Stimulated activated CD4-positive, alpha-beta T cell treated with anti-CD3 and anti-CD28 coated beads, TNF-alpha, amount 100 ng/mL, for 4 hours (primary cell): ENCODE measurements around the gene TCF7.
A peak's percentile ranks its signal among the peaks of the same experiment; 100 is the strongest.
"Not testable (repeated sequence)": the region's sequence is repeated elsewhere in the genome, so short reads cannot be mapped to it uniquely, and the experiment has no call there.

ENCODE experiments used
- DNase-seq, 3 experiments: peaks; one replicate each; pipeline ENCODE4 v3.0.0-alpha.2; 2020; ENCODE audit warnings: low read depth in 3 of 3

TCF7 gene

GRCh38 chr5:134145041-134145757 is 30.7 kb downstream of the TCF7 start:
- no peak for DNase-seq

- peak; percentile 65 to 81 (median 73) for DNase-seq
Measured at GRCh38 chr5:134145779-134146581, 31.5 kb downstream of the TCF7 start.

GRCh38 chr5:134146651-134147518 is 32.4 kb downstream of the TCF7 start:
- no peak for DNase-seq

- no peak for DNase-seq
Measured at GRCh38 chr5:134148316-134148715, 33.8 kb downstream of the TCF7 start.

GRCh38 chr5:134148986-134149539 is 34.6 kb downstream of the TCF7 start:
- DNase-seq, result no peak

- DNase-seq, result no peak
Measured at GRCh38 chr5:134149571-134150303, 35.3 kb downstream of the TCF7 start.

GRCh38 chr5:134151723-134152122 is 37.2 kb downstream of the TCF7 start:
- DNase-seq, result no peak

- not testable (repeated sequence) for DNase-seq
Measured at GRCh38 chr5:134152173-134152832, 37.8 kb downstream of the TCF7 start.

GRCh38 chr5:134153241-134153640 is 38.8 kb downstream of the TCF7 start:
- no peak for DNase-seq

GRCh38 chr5:134153657-134154056 is 39.2 kb downstream of the TCF7 start:
- no peak for DNase-seq

- DNase-seq, result no peak
Measured at GRCh38 chr5:134161513-134162395, 47.3 kb downstream of the TCF7 start.

- DNase-seq, result no peak
Measured at GRCh38 chr5:134162592-134162991, 48.1 kb downstream of the TCF7 start.

- DNase-seq, result no peak
Measured at GRCh38 chr5:134171972-134172371, 57.5 kb downstream of the TCF7 start.

GRCh38 chr5:134174841-134175839 is 60.7 kb downstream of the TCF7 start:
- no peak for DNase-seq

- DNase-seq, result no peak
Measured at GRCh38 chr5:134175921-134176510, 61.5 kb downstream of the TCF7 start.

- peak; percentile 74 to 81 (median 78) for DNase-seq
Measured at GRCh38 chr5:134176511-134177368, 62.3 kb downstream of the TCF7 start, which contains the start of gene SKP1. SKP1 (minus strand) TSS chr5:134176950; CDS start chr5:134174022, 2,928 bp downstream.
